ENCODE results near the gene COX4I1.

DNA sequence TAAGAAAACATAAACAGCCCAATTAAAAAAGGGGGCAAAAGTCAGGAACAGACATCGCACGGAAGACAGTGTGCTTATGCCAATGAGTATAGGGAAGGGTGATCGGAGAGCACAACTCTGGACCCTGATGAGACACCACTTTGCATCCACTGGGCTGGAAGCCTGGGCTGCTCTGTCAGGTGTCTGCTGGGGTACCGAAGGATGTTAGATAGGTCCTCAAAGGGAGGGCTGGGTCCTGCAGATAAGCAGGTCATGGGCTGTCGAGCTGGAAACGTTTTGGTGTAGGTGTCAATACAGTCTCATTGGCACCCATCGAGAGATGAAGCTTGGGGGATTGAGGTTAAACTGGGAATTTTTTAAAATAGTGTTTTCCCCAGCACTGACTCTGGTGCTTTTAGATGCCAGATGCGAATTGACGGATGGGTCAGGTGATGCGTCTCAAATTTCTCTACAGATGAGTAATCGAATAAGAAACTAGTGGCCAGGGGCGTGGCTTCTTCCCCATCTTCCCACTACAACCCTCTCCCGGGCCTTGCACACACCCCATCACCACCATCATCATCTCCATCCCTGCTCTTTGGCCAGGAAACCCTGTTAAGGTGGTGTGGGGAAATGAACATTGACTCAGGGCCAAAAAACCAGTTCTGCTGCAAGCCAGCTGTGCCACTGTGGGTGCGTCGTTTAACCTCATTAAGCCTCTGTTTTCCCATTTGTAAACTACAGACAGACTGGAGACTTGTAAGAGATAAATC lies 51.7 kb downstream of the COX4I1 start:
- peak; percentile 39; the same call in 1 of the 2 replicates for TF ChIP-seq RUNX3 (IDR thresholded peaks at IDR 0.05; ENCODE audit: low read length)
- TF ChIP-seq, protein P1, sequence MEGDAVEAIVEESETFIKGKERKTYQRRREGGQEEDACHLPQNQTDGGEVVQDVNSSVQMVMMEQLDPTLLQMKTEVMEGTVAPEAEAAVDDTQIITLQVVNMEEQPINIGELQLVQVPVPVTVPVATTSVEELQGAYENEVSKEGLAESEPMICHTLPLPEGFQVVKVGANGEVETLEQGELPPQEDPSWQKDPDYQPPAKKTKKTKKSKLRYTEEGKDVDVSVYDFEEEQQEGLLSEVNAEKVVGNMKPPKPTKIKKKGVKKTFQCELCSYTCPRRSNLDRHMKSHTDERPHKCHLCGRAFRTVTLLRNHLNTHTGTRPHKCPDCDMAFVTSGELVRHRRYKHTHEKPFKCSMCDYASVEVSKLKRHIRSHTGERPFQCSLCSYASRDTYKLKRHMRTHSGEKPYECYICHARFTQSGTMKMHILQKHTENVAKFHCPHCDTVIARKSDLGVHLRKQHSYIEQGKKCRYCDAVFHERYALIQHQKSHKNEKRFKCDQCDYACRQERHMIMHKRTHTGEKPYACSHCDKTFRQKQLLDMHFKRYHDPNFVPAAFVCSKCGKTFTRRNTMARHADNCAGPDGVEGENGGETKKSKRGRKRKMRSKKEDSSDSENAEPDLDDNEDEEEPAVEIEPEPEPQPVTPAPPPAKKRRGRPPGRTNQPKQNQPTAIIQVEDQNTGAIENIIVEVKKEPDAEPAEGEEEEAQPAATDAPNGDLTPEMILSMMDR (IDR thresholded peaks at IDR 0.05 in 2 of 3, conservative IDR thresholded peaks at IDR 0.05 in 1 of 3; ENCODE audit: control insufficient read depth in 2 of 3, extremely low read depth in 1 of 3, insufficient read depth in 1 of 3, low read depth in 3 of 3, low read length in 3 of 3): no peak
- TF ChIP-seq EED (IDR thresholded peaks at IDR 0.05; ENCODE audit: low read depth): no peak
- no peak for TF ChIP-seq CBX3 (IDR thresholded peaks at IDR 0.05; ENCODE audit: borderline replicate concordance, low read depth)
- no peak for TF ChIP-seq ZBED1 (IDR thresholded peaks at IDR 0.05; ENCODE audit: borderline replicate concordance)
- TF ChIP-seq SRF (IDR thresholded peaks at IDR 0.05; ENCODE audit: low read depth in 2 of 2, low read length in 2 of 2): no peak

Measured in GM12878 (cell line).